ENCODE measurements around the gene CYB5A. TPM values are rescaled to one million over a fixed set of nuclear protein-coding genes. Genes with fewer than 3 reads are reported as not detected.

Gene CYB5A
- total RNA-seq, 1 donor from 2014 or later, result 36.0 TPM

Other genes starting within 250 kb of the CYB5A start
- 0.83 and 1.0 TPM in 2 replicates for gene FBXO15, start 144.1 kb downstream of the CYB5A start, total RNA-seq
- gene TIMM21, start 143.4 kb downstream of the CYB5A start, total RNA-seq, result 54.1 and 60.2 TPM in 2 replicates
- not detected in 2 replicates for gene C18orf63, start 23.9 kb upstream of the CYB5A start, total RNA-seq
- gene DIPK1C, start 165.3 kb upstream of the CYB5A start, total RNA-seq, result not detected in 2 replicates
- 159 and 164 TPM in 2 replicates for gene CNDP2, start 204.4 kb upstream of the CYB5A start, total RNA-seq
- gene CNDP1, start 242.5 kb upstream of the CYB5A start, total RNA-seq, result not detected in 2 replicates